OCI-LY1 (cell line): Measurements from ENCODE around the gene EZH2.

Source experiments
- CTCF ChIP-seq: fragments of 200-600 bp; sonication (generic), shearing (Covaris generic); IDR thresholded peaks from 2 replicates; pipeline ENCODE4 v1.5.1; 2017; ENCODE audit warnings: mild to moderate bottlenecking, antibody characterized with exemption, low read length, moderate library complexity, mixed read lengths
- EZH2 ChIP-seq: fragments of 200-600 bp; sonication (generic), shearing (Covaris generic); IDR thresholded peaks from 2 replicates; pipeline ENCODE4 v1.8.0; 2017; ENCODE audit warnings: borderline replicate concordance, mixed run types, mild to moderate bottlenecking, antibody characterized with exemption, low read length, moderate library complexity, mixed read lengths

- TF ChIP-seq CTCF (no peak), EZH2 (no peak)
These were observed 21.6 kb downstream of the EZH2 start for GRCh38 chr7:148862481-148862880.
